GM19467 (cell line): Measurements from ENCODE around the gene LRP1B.
"Not testable (repeated sequence)": the region's sequence is repeated elsewhere in the genome, so short reads cannot be mapped to it uniquely, and the experiment has no call there.

Experiments
- ATAC-seq: cut with Tn5 transposase; IDR thresholded peaks from one replicate; pipeline ENCODE4 v1.9.1; 2021; ENCODE audit warnings: mild to moderate bottlenecking, moderate library complexity; ENCODE audit not compliant: unreplicated experiment

LRP1B gene

GRCh38 chr2:141906678-141907077 is 224.1 kb downstream of the LRP1B start:
- no peak for ATAC-seq

GRCh38 chr2:141900826-141901225 is 230.0 kb downstream of the LRP1B start:
- no peak for ATAC-seq

- no peak for ATAC-seq
Observed at GRCh38 chr2:141899740-141900139, 231.1 kb downstream of the LRP1B start.

- no peak for ATAC-seq
Observed at GRCh38 chr2:141889788-141890187, 241.0 kb downstream of the LRP1B start.

DNA sequence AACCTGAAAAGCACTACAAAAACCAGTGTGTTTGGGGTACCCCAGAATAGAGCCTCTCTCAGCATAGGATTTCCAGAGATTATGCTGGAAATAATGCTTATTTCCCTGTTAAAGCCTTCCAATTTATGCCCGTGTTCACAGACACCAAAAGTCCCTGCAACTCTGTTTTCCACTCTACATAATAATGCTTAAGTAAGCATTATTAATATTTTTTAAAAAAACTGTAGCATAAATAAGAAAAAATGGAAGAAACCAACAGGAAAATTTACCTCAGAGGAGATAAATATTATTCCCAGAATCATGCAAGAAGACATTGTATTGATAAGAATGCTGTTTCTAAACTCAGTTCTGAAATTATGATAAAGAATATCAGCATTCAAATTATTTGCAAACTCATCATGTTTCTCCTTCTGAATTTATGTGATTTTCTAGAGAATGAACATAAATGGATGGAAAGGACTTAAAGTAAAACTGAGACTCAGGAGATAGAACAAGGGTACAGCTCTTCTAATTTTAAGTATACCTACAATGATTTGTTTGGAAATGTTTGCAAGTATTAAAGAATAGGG is 241.7 kb downstream of the LRP1B start:
- no peak for ATAC-seq

- ATAC-seq = no peak
Observed at GRCh38 chr2:141887363-141887762, 243.5 kb downstream of the LRP1B start.

DNA sequence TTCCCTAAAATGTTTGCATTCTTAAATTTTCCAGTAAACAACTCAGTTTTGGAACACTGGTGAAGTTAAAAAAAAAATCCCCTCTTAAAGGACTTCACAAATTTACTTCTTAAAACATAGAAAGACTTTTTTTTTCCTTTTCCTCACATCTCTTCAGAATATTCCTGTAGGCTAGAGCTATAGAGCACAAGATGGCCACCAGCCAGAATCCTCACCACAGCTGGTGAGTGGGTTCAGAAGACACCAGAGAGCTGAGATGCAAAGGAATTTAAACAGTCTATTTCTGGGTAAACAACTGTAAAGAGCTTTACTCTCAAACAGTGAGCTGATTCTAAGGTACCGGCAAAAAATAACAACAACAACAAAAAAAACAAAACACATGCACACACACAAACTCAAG is 252.8 kb downstream of the LRP1B start:
- ATAC-seq = no peak

GRCh38 chr2:141871913-141872634 is 258.7 kb downstream of the LRP1B start:
- no peak for ATAC-seq

DNA sequence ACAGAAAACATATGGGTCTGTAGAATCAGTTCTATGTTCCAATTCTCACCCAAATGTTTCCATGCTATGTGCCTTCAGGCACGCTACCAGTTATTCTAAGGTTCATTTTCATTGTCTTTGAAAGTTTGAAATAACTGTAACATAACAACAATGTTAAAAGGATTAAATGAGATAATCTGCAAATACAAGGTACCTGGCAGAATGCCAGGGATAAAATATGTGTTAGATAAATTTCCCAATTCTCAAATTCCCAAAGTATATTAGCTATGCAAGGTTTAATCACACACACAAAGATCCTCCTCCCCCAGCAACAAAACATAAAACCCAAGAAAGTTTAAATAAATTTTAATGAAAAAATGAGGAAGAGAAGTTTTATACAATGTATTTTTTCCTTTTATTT is 261.2 kb downstream of the LRP1B start:
- ATAC-seq = no peak

DNA sequence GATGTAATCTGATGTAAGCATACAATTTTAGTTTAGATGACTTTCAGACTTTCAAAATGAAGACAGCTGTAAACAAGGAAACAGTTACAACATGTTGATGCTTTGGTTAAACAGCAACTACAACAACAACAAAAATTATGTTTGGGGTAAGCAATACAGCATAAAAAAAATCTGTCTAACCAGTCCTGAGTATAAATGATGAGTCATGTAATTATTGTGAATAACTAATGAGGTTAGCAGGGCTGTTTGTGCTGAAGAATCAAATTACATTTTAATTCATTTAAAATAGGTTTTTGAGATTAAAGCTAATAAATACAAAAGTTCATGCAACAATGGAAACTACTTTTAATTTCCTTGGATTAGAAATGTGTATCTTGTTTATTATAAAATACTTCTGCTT is 266.9 kb downstream of the LRP1B start:
- ATAC-seq = no peak

DNA sequence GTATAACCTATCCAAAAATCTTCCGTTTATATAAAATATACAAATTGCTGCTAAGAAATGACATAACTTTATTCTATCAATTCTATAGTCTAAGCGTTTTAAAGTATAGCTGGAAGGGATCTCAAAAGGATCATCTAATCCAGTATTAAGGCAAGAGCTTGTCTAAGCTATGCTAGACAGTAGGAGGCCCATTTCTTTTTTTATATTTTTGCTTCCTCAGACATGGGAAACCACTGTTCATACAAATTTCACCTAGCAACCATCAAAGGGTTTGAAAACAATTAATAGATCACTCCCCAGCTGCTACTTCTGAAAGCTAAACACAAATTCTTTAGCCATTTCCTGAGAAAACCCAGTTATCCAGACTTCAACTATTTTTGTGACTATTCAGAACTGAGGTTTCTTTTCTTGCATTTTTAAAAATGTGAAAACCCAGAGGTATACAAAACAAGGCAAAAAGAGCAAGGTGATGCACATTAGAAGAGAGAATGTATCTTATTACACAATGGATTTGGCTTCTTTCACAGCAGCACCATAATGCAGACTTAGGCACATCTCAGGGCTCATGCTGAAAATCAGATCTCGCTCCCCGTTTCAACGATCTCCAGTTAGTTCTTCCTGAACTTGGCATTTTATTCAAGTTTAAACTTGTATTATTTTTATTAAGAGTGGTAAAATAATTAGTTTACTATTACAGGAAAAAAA is 274.4 kb downstream of the LRP1B start:
- no peak for ATAC-seq

GRCh38 chr2:141848191-141848590 is 282.6 kb downstream of the LRP1B start:
- no peak for ATAC-seq

GRCh38 chr2:141844231-141844630 is 286.6 kb downstream of the LRP1B start:
- ATAC-seq = no peak

DNA sequence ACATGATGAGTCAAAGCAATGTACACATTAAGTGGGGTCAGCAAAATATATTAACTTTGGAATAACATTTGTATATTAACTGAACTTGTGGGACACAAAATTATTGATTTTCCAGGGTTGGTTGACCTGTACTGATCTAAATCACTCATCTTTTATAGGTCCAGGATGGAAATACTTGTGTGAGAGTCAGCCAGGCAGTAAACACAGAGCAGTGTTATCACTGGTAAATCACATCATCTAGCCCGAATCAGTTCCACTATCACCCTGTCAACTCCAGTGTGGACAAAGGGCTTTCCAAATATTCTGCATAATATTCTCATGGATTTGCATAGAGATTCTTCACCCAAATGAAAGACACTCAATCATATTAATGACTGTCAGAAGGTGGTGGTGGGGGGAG is 295.7 kb downstream of the LRP1B start:
- ATAC-seq = no peak

DNA sequence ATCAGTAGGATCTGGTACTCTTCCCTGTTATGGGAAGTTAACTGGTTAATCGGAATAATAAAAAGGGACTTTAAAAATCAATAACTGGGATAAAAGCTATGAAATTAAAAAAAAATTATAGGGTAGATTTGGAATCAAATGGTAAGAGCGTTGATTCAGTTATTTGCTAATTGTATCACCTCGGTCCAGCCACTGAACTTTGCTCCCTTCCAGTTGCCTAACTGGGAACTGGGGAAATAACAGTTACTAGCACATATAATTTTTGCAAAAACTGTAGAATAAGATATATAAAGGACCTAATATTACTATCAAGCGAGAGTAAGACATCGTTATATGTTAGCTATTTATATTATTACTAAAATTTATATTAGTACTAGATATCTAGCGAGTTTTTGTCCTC is 302.1 kb downstream of the LRP1B start:
- no peak for ATAC-seq

- ATAC-seq = no peak
Observed at GRCh38 chr2:141824790-141825189, 306.0 kb downstream of the LRP1B start.

GRCh38 chr2:141820893-141821292 is 309.9 kb downstream of the LRP1B start:
- no peak for ATAC-seq

- ATAC-seq = not testable (repeated sequence)
Observed at GRCh38 chr2:141815320-141815719, 315.5 kb downstream of the LRP1B start.

DNA sequence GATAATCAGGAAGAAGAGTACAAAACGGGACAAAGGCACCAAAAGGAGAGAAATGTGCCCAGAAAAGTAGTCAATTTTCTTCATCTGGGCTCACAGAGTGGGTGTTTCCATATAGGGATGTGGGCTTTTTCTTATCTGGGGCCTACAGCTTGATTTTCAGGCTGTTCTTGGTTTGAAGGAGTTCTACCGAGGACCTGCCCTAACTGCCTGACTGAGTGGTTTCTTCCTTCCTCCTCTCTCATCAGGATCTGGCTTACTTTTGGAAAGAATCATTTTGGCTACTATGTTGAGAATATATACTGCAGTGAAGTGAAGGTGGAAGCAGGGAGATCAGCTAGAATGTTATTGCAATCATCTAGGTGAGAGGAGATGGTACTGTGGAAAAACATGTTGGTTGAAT is 316.7 kb downstream of the LRP1B start:
- no peak for ATAC-seq

DNA sequence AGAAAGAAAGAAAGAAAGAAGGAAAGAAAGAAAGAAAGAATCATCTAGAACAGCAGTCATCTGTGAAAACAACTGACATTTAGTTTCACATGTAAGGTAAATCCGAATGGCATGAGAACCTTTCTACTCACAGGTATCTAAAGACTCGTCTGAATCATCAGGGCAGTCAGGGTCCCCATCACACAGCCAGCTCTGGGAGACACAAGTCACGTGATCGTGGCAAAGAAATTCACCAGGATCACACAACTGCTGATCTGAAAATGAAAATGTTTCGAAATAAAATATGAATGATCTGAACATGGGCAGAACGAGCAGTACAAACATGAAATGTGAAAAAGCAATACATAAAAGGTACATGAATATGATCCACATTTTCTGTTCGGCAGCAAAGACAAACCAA is 320.7 kb downstream of the LRP1B start:
- ATAC-seq = no peak

- ATAC-seq = no peak
Observed at GRCh38 chr2:141806090-141806489, 324.7 kb downstream of the LRP1B start.

DNA sequence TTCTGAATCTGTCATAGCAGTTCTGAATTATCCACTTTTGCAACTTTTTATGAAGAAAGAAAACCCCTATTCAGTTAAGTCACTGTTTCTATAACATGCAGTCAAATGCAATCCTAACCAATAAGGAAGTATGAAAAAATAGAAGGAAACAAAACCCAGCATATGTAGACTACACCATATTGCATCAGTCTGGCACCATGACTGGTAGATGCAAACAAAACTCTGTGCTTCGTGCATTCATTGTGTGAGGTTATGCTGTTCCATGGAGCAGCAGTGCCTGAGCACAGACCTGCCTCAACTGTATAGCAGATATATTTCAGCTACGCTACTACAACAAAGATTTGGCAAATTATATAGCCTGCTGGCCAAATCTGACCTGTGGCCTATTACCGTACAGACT is 325.5 kb downstream of the LRP1B start:
- no peak for ATAC-seq
